HepG2 (cell line): ENCODE data around the gene RDH13. TPM values are rescaled to one million over a fixed set of nuclear protein-coding genes. Genes with fewer than 3 reads are reported as not detected.

Source experiments
- CAMTA2 ChIP-seq: sonication (generic); formaldehyde crosslinking; IDR thresholded peaks from 2 replicates; pipeline ENCODE4 v1.4.0; 2020; ENCODE audit warnings: mild to moderate bottlenecking, missing genetic modification reagents, borderline replicate concordance
- FOXC1 ChIP-seq: sonication (generic); formaldehyde crosslinking; IDR thresholded peaks from 2 replicates; pipeline ENCODE4 v1.8.0; 2022; ENCODE audit warnings: mild to moderate bottlenecking, missing genetic modification reagents, borderline replicate concordance
- MAZ ChIP-seq, 2 experiments: sonication (generic) in 1 of 2; formaldehyde crosslinking in 1 of 2; IDR thresholded peaks; 2 replicates each; pipeline versions ENCODE4 v1.5.0 to v1.6.1; 2012 to 2020; ENCODE audit warnings: low read depth in 2 of 2, mild to moderate bottlenecking in 2 of 2, borderline replicate concordance in 1 of 2, improper control_type of control experiment in 1 of 2, low read length in 1 of 2, missing genetic modification reagents in 1 of 2, moderate library complexity in 1 of 2
- MEIS1 ChIP-seq: sonication (generic); formaldehyde crosslinking; IDR thresholded peaks from 2 replicates; pipeline ENCODE4 v1.9.0; 2021; ENCODE audit warnings: mild to moderate bottlenecking, missing genetic modification reagents, moderate library complexity, borderline replicate concordance
- PLRG1 ChIP-seq: fragments of 450-650 bp; conservative IDR thresholded peaks from 2 replicates; pipeline ENCODE4 v1.6.1; 2016
- RBAK ChIP-seq: sonication (generic); formaldehyde crosslinking; IDR thresholded peaks from 2 replicates; pipeline ENCODE4 v1.5.1; 2020; ENCODE audit warnings: mild to moderate bottlenecking, missing genetic modification reagents
- SAP130 ChIP-seq: IDR thresholded peaks from 2 replicates; pipeline ENCODE4 v1.6.1; 2016; ENCODE audit warnings: low read depth
- ZMYM2 ChIP-seq: sonication (generic); formaldehyde crosslinking; IDR thresholded peaks from 2 replicates; pipeline ENCODE4 v1.8.0; 2022; ENCODE audit warnings: mild to moderate bottlenecking, missing genetic modification reagents
- ZNF142 ChIP-seq: sonication (generic); formaldehyde crosslinking; IDR thresholded peaks from 2 replicates; pipeline ENCODE4 v1.4.0; 2020; ENCODE audit warnings: missing genetic modification reagents
- ZNF232 ChIP-seq: sonication (generic); formaldehyde crosslinking; IDR thresholded peaks from 2 replicates; pipeline ENCODE4 v1.4.0; 2020; ENCODE audit warnings: missing genetic modification reagents, borderline replicate concordance
- ZNF33B ChIP-seq: sonication (generic); formaldehyde crosslinking; IDR thresholded peaks from 2 replicates; pipeline ENCODE4 v1.5.1; 2020; ENCODE audit warnings: mild to moderate bottlenecking, missing genetic modification reagents
- ZNF616 ChIP-seq: sonication (generic); formaldehyde crosslinking; IDR thresholded peaks from 2 replicates; pipeline ENCODE4 v1.5.0; 2020; ENCODE audit warnings: low read depth, mild to moderate bottlenecking, missing genetic modification reagents
- ZNF777 ChIP-seq: sonication (generic); formaldehyde crosslinking; IDR thresholded peaks from 2 replicates; pipeline ENCODE4 v1.4.0; 2020; ENCODE audit warnings: missing genetic modification reagents
- ZNF879 ChIP-seq: sonication (generic); formaldehyde crosslinking; IDR thresholded peaks from 2 replicates; pipeline ENCODE4 v1.8.1; 2023; ENCODE audit warnings: missing genetic modification reagents
- polyA plus RNA-seq, 8 experiments: library from polyadenylated mRNA; depleted of rRNA in 3 of 8; stranded (reverse) in 7 of 8; unstranded in 1 of 8; fragments of >200 nt; fragmentation: Illumina TruSeq in 4 of 8; extraction: Trizol in 4 of 8; gene quantifications; 2 replicates each; pipeline versions ENCODE4 v1.2.1 to v1.2.3, GENCODE V29; 2011 to 2016; ENCODE audit warnings: low read depth in 4 of 8, missing spikeins in 1 of 8, mixed read lengths in 1 of 8; ENCODE audit not compliant: insufficient read depth in 1 of 8
- total RNA-seq, 5 experiments: library from RNA; depleted of rRNA; stranded (reverse); fragments of >200 nt; fragmentation: Illumina TruSeq; extraction: Trizol; gene quantifications; 2 replicates each; pipeline ENCODE4 v1.2.3, GENCODE V29; 2016; ENCODE audit warnings: low read depth in 1 of 5
- TF ChIP-seq, protein P1 (sequence below): sonication (generic); formaldehyde crosslinking; IDR thresholded peaks from 2 replicates; pipeline ENCODE4 v1.8.1; 2023; ENCODE audit warnings: mild to moderate bottlenecking, inconsistent platforms, moderate library complexity, missing genetic modification reagents, borderline replicate concordance

The RDH13 gene
- total and polyA plus RNA-seq, 2 of the 13 experiments (the other 11 are each of a cell fraction or from before 2014, with no cell fraction given) = 13.4 to 21.5 TPM

- no peak for TF ChIP-seq ZNF232 (CRISPR knock-in tag)
- TF ChIP-seq MAZ (IDR thresholded peaks at IDR 0.05; ENCODE audit: borderline replicate concordance, low read depth, low read length) = no peak
- no peak for TF ChIP-seq MAZ (CRISPR knock-in tag; IDR thresholded peaks at IDR 0.05; ENCODE audit: low read depth)
- no peak for TF ChIP-seq PLRG1
- peak; percentile 62 for TF ChIP-seq SAP130 (CRISPR knock-in tag)
- TF ChIP-seq ZNF142 = no peak
- TF ChIP-seq FOXC1 (CRISPR knock-in tag) = no peak
- no peak for TF ChIP-seq ZNF879
- TF ChIP-seq, protein P1, sequence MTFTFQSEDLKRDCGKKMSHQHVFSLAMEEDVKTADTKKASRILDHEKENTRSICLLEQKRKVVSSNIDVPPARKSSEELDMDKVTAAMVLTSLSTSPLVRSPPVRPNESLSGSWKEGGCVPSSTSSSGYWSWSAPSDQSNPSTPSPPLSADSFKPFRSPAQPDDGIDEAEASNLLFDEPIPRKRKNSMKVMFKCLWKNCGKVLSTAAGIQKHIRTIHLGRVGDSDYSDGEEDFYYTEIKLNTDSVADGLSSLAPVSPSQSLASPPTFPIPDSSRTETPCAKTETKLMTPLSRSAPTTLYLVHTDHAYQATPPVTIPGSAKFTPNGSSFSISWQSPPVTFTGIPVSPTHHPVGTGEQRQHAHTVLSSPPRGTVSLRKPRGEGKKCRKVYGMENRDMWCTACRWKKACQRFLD (CRISPR knock-in tag) = no peak
- no peak for TF ChIP-seq MEIS1 (CRISPR knock-in tag)
- no peak for TF ChIP-seq RBAK (CRISPR knock-in tag)
- 0 out of 2 replicates have a peak, but pooled peaks have one; percentile 34 for TF ChIP-seq CAMTA2 (CRISPR knock-in tag)
- TF ChIP-seq ZNF33B (CRISPR knock-in tag) = no peak
- TF ChIP-seq ZMYM2 (CRISPR knock-in tag) = 0 out of 2 replicates have a peak, but pooled peaks have one; percentile 8
- 0 out of 2 replicates have a peak, but pooled peaks have one; percentile 24 for TF ChIP-seq ZNF616
- 0 out of 2 replicates have a peak, but pooled peaks have one; percentile 25 for TF ChIP-seq ZNF777
Observed at GRCh38 chr19:55080121-55080967, 17.4 kb upstream of the RDH13 start (continued).
